Thyroid gland (tissue), 4 donors: ENCODE measurements around the gene MYADM. TPM values are rescaled to one million over a fixed set of nuclear protein-coding genes. Genes with fewer than 3 reads are reported as not detected.

ENCODE experiments used
- DNase-seq, 2 donors: peaks; one replicate each; pipeline ENCODE4 v3.0.0-alpha.2; 2019
- H3K27ac ChIP-seq, 3 donors: fragments of 200-600 bp; sonication (generic); 1 replicate in 2 of 3; 2 replicates in 1 of 3; pipeline ENCODE4 v1.5.1; 2016 to 2019; ENCODE audit warnings: mild to moderate bottlenecking in 1 of 3, moderate library complexity in 1 of 3
- H3K27me3 ChIP-seq: fragments of 200-600 bp; sonication (generic); one replicate; pipeline ENCODE4 v1.5.1; 2019
- H3K36me3 ChIP-seq, 2 donors: fragments of 200-600 bp; sonication (generic); one replicate each; pipeline ENCODE4 v1.5.1; 2016 to 2019
- H3K4me1 ChIP-seq, 2 donors: fragments of 200-600 bp; sonication (generic); one replicate each; pipeline ENCODE4 v1.5.1; 2017 to 2019
- H3K4me3 ChIP-seq, 3 donors: fragments of 200-600 bp; sonication (generic); replicated peaks in 1 of 3; 1 replicate in 2 of 3; 2 replicates in 1 of 3; pipeline ENCODE4 v1.5.1; 2016; ENCODE audit warnings: mild to moderate bottlenecking in 1 of 3
- H3K9me3 ChIP-seq: fragments of 200-600 bp; sonication (generic); one replicate; pipeline ENCODE4 v1.5.1; 2017
- POLR2A ChIP-seq, 2 donors: fragments of 450-650 bp; IDR thresholded peaks; one replicate each; pipeline ENCODE4 v1.6.1; 2017; ENCODE audit warnings: antibody characterized with exemption in 2 of 2, mild to moderate bottlenecking in 2 of 2, moderate library complexity in 1 of 2
- WGBS, 2 donors: methylation state at CpG; one replicate each; pipeline ENCODE4 v1.1.5; 2017; 5-methylcytosine and 5-hydroxymethylcytosine counted together
- intact Hi-C: fragments of 100-400 bp; cut with DNase I; formaldehyde crosslinking; loops from one replicate; pipeline ENCODE4 v1.15.1; 2023
- total RNA-seq, 4 donors: library from RNA; depleted of rRNA; stranded (reverse); fragments of >200 nt; gene quantifications; one replicate each; pipeline ENCODE4 v1.2.3, GENCODE V29; 2016
- TF ChIP-seq, protein P1 (sequence below), 6 experiments: fragments of 200-600 bp in 3 of 6; fragments of 450-650 bp in 3 of 6; sonication (generic) in 3 of 6; IDR thresholded peaks; one replicate each; pipeline ENCODE4 v1.5.1; 2016 to 2019; ENCODE audit warnings: antibody characterized with exemption in 6 of 6, mild to moderate bottlenecking in 2 of 6, inconsistent platforms in 1 of 6, moderate library complexity in 1 of 6

MYADM gene
- total RNA-seq, 4 donors from 2014 or later: 16.4 to 37.8 (median 21.8) TPM

DNA sequence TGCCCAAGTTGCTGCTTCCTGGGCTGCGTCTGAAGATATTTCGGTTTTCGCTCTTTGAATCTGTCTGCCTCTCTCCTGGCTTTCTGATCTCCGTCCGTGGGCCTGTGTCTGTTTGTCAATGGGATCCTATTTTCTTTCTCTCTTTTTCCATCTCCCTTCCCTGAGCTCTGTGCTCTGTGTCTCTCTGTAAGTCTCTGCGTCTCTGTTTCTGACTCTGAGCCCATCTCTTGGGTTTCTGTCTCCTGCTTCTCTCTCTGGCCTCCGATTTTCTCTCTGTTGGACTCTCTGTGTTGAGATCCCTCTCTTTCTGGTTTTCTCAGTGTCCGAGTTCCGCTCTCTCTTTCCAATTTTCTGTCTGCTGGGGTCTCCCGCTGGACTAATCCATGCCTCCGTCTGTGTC, 16.1 kb downstream of the MYADM start:
- no peak overlapping the region for H3K27ac ChIP-seq
- H3K27me3 ChIP-seq: peaks cover 3% of the 10 kb centered on the region
- intact Hi-C loops: no loop called here
- H3K36me3 ChIP-seq: no peaks in the 10 kb centered on the region
- WGBS, 2 donors: 15 to 18% methylated on average over 11 of the region's 11 CpGs
- TF ChIP-seq, protein P1, sequence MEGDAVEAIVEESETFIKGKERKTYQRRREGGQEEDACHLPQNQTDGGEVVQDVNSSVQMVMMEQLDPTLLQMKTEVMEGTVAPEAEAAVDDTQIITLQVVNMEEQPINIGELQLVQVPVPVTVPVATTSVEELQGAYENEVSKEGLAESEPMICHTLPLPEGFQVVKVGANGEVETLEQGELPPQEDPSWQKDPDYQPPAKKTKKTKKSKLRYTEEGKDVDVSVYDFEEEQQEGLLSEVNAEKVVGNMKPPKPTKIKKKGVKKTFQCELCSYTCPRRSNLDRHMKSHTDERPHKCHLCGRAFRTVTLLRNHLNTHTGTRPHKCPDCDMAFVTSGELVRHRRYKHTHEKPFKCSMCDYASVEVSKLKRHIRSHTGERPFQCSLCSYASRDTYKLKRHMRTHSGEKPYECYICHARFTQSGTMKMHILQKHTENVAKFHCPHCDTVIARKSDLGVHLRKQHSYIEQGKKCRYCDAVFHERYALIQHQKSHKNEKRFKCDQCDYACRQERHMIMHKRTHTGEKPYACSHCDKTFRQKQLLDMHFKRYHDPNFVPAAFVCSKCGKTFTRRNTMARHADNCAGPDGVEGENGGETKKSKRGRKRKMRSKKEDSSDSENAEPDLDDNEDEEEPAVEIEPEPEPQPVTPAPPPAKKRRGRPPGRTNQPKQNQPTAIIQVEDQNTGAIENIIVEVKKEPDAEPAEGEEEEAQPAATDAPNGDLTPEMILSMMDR (IDR thresholded peaks at IDR 0.05): no peak
- no peak for TF ChIP-seq POLR2A (IDR thresholded peaks at IDR 0.05)
- no peak overlapping the region for H3K4me3 ChIP-seq
- no peaks in the 10 kb centered on the region for H3K9me3 ChIP-seq
- H3K4me1 ChIP-seq: peaks cover 8 to 17% of the 10 kb centered on the region in 2 donors
- DNase-seq: no peak

DNA sequence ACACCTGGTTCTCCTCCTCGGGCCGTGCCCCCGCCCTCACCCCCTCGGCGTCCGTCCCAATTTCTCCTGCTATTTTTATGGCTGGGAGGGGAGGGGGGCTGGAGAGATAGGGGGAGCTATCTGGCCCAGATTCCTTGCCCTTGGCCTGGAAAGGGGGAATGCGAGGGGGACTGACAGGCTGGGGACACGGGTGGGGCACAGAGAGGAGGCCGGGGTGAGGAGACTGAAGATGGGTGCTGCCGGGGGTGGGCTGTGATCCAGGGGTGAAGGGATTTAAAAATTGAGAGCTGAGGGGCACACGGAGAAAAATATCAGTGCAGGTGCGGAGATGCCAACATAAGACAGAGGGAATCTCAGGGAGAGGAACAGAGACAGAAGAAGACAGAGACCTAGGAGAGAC, 16.6 kb downstream of the MYADM start:
- intact Hi-C loops: no loop called here

DNA sequence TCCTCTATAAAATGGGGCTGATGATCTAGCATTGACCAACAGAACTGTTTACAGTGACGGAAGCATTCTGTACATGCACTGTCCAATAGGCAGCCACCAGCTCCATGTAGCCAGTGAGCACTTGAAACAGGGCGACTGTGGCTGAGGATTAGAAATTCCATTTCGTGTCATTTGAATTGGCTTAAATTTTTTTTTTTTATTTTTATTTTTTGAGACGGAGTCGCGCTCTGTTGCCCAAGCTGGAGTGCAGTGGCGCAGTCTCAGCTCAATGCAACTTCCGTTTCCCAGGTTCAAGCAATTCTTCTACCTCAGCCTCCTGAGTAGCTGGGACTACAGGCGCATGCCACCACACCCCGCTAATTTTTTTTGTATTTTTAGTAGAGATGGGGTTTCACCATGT, 17.4 kb downstream of the MYADM start:
- H3K4me1 ChIP-seq: peaks cover 6 to 19% of the 10 kb centered on the region in 2 donors
- H3K27me3 ChIP-seq: peaks cover 3% of the 10 kb centered on the region
- TF ChIP-seq, protein P1 (IDR thresholded peaks at IDR 0.05): no peak
- no peak for TF ChIP-seq POLR2A (IDR thresholded peaks at IDR 0.05)
- no peaks in the 10 kb centered on the region for H3K36me3 ChIP-seq
- intact Hi-C loops: no loop called here
- H3K27ac ChIP-seq: no peak overlapping the region
- no peaks in the 10 kb centered on the region for H3K9me3 ChIP-seq
- WGBS, 2 donors: 87 to 92% methylated on average over 10 of the region's 10 CpGs
- H3K4me3 ChIP-seq: no peak overlapping the region
- no peak for DNase-seq

More for the DNA sequence above, 16.6 kb downstream of the MYADM start:
- WGBS, 2 donors: 34 to 35% methylated on average over 12 of the region's 12 CpGs
- Histone ChIP-seq H3K4me3 (no peak overlapping the region), H3K9me3 (no peaks in the 10 kb centered on the region), H3K27me3 (peaks cover 3% of the 10 kb centered on the region), H3K36me3 (no peaks in the 10 kb centered on the region), H3K4me1 (peaks cover 6 to 15% of the 10 kb centered on the region in 2 donors), H3K27ac (no peak overlapping the region)
- no peak for TF ChIP-seq POLR2A (IDR thresholded peaks at IDR 0.05)
- TF ChIP-seq, protein P1 (IDR thresholded peaks at IDR 0.05): no peak
- DNase-seq: no peak

DNA sequence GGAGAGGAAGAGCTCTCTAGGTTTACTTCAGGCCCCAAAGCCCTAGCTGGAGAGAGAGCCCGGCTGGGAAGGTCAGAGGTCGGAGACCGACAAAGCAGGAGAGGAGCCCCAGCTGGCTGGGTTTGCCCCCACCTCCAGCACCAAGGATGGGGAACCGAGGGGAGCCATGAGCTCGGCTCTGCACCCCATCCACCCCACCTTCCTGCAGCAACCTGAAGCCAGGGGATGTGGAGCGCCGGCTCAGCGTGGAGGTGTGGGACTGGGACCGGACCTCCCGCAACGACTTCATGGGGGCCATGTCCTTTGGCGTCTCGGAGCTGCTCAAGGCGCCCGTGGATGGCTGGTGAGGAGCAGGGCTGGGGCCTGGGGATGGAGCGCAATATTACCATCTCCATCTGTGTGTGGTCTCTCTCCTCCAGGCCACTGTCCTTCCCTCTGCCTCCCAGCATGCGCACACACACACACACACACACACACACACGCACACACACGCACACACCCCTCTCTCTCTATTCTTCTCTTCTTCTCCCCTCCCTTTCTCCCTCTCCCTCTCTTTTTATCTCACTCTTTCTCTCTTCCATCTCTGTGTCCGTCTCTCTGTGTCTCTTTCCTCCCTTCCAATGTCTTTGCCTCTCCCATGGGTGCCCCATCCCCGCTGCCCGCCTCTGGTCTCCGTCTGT, 24.8 kb downstream of the MYADM start:
- H3K27ac ChIP-seq: no peak overlapping the region
- intact Hi-C loops: no loop called here
- no peak for TF ChIP-seq POLR2A (IDR thresholded peaks at IDR 0.05)
- no peak for DNase-seq
- H3K36me3 ChIP-seq: no peaks in the 10 kb centered on the region
- H3K9me3 ChIP-seq: no peaks in the 10 kb centered on the region
- H3K4me1 ChIP-seq: peaks cover 0 to 5% of the 10 kb centered on the region in 2 donors
- H3K4me3 ChIP-seq: no peak overlapping the region
- H3K27me3 ChIP-seq: no peaks in the 10 kb centered on the region
- WGBS, 2 donors: 64 to 73% methylated on average over 15 to 22 of the region's 23 CpGs

DNA sequence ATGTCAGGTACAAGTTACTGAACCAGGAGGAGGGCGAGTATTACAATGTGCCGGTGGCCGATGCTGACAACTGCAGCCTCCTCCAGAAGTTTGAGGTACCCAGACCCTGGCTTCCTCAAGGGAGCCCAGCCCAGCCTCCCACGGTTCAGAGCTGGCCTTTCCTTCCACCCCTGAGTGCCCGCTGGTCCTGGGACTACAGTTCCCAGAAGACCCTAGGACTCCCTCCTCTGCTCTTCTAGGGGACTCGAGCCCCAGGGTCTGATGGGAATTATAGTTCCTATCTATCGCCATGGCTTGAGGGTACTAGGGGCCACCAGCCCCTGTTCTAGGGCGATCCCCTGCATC, 25.3 kb downstream of the MYADM start:
- 59 to 70% methylated on average over 8 of the region's 8 CpGs for WGBS, 2 donors
- Histone ChIP-seq H3K36me3 (no peaks in the 10 kb centered on the region), H3K27me3 (no peaks in the 10 kb centered on the region), H3K9me3 (no peaks in the 10 kb centered on the region), H3K4me1 (peaks cover 0 to 5% of the 10 kb centered on the region in 2 donors), H3K27ac (no peak overlapping the region), H3K4me3 (no peak overlapping the region)
- TF ChIP-seq, protein P1 (IDR thresholded peaks at IDR 0.05): no peak
- no peak for TF ChIP-seq POLR2A (IDR thresholded peaks at IDR 0.05)
- intact Hi-C loops: no loop called here
- DNase-seq: no peak
